Body of pancreas (tissue), 4 donors: ENCODE results near the gene PTPRN2.

Experiments
- POLR2A ChIP-seq, 3 donors: fragments of 450-650 bp; IDR thresholded peaks; one replicate each; pipeline ENCODE4 v1.6.1; 2016; ENCODE audit warnings: antibody characterized with exemption in 3 of 3, mild to moderate bottlenecking in 2 of 3
- TF ChIP-seq, protein P1 (sequence below), 7 experiments: fragments of 450-650 bp in 4 of 7; fragments of 200-600 bp in 3 of 7; sonication (generic) in 3 of 7; IDR thresholded peaks; one replicate each; pipeline ENCODE4 v1.5.1; 2016 to 2019; ENCODE audit warnings: antibody characterized with exemption in 7 of 7

DNA sequence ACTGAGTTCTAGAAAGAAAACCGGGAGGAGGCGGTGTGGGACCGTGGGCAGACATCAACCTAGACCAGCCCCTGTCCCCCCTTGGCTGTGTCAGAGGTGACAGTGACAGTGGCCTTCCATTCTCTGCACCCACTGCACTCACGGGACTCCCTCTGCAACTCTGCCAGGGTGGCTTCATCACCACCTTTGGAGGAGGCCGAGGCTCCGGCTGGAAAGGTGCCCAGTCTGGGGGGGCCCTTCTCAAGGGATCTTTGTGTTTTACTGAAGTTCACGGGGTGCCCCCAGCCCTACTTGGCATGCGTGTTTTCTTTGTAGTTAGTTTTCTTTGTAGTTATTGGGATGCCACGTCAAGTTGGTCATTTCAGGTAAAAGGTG, 833.2 kb downstream of the PTPRN2 start:
- TF ChIP-seq, protein P1, sequence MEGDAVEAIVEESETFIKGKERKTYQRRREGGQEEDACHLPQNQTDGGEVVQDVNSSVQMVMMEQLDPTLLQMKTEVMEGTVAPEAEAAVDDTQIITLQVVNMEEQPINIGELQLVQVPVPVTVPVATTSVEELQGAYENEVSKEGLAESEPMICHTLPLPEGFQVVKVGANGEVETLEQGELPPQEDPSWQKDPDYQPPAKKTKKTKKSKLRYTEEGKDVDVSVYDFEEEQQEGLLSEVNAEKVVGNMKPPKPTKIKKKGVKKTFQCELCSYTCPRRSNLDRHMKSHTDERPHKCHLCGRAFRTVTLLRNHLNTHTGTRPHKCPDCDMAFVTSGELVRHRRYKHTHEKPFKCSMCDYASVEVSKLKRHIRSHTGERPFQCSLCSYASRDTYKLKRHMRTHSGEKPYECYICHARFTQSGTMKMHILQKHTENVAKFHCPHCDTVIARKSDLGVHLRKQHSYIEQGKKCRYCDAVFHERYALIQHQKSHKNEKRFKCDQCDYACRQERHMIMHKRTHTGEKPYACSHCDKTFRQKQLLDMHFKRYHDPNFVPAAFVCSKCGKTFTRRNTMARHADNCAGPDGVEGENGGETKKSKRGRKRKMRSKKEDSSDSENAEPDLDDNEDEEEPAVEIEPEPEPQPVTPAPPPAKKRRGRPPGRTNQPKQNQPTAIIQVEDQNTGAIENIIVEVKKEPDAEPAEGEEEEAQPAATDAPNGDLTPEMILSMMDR (IDR thresholded peaks at IDR 0.05), result no peak
- TF ChIP-seq POLR2A (IDR thresholded peaks at IDR 0.05), result no peak
